22Rv1 (cell line): Measurements from ENCODE around the gene WWTR1.

Experiments used
- ZFX ChIP-seq: fragments of 450-650 bp; IDR thresholded peaks from 2 replicates; pipeline ENCODE4 v1.6.1; 2017; ENCODE audit warnings: antibody characterized with exemption, borderline replicate concordance
- TF ChIP-seq, protein P1 (sequence below): fragments of 450-650 bp; IDR thresholded peaks from 2 replicates; pipeline ENCODE4 v1.5.1; 2017; ENCODE audit warnings: mild to moderate bottlenecking

DNA sequence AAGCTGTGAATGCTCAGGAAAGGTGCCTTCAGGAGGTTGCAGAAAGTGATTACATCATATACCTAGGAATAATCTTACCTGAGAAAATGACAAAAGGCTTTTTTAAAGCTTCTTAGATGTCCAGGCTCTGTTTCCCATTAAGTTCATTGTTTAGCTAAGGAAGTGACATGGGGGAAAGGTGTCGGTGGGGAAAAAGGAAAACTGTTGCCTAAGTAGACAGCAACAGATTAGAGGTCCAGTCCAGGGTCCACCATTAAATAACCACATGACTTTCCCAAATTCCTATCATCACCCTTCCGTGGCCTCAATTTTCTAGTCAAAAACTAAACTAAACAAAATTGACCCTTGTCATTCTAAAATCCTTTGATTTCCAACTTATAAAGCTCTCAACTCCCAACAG, 4.3 kb downstream of the WWTR1 start:
- TF ChIP-seq, protein P1, sequence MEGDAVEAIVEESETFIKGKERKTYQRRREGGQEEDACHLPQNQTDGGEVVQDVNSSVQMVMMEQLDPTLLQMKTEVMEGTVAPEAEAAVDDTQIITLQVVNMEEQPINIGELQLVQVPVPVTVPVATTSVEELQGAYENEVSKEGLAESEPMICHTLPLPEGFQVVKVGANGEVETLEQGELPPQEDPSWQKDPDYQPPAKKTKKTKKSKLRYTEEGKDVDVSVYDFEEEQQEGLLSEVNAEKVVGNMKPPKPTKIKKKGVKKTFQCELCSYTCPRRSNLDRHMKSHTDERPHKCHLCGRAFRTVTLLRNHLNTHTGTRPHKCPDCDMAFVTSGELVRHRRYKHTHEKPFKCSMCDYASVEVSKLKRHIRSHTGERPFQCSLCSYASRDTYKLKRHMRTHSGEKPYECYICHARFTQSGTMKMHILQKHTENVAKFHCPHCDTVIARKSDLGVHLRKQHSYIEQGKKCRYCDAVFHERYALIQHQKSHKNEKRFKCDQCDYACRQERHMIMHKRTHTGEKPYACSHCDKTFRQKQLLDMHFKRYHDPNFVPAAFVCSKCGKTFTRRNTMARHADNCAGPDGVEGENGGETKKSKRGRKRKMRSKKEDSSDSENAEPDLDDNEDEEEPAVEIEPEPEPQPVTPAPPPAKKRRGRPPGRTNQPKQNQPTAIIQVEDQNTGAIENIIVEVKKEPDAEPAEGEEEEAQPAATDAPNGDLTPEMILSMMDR, result no peak
- no peak for TF ChIP-seq ZFX
